Muscle layer of duodenum (tissue), 2 donors: ENCODE measurements around the gene ARHGDIB.

Experiments used
- H3K27ac ChIP-seq: one replicate; pipeline ENCODE4 v1.7.0; 2013; ENCODE audit warnings: mild to moderate bottlenecking, low read length
- H3K27me3 ChIP-seq: one replicate; pipeline ENCODE4 v1.7.0; 2013; ENCODE audit warnings: low read depth, mild to moderate bottlenecking, control low read depth, low read length
- H3K36me3 ChIP-seq, 2 donors: one replicate each; pipeline ENCODE4 v1.7.0; 2013; ENCODE audit warnings: low read length in 2 of 2, control low read depth in 1 of 2, mild to moderate bottlenecking in 1 of 2; ENCODE audit not compliant: insufficient read depth in 2 of 2, control insufficient read depth in 1 of 2
- H3K4me1 ChIP-seq, 2 donors: one replicate each; pipeline ENCODE4 v1.7.0; 2013; ENCODE audit warnings: low read length in 2 of 2, mild to moderate bottlenecking in 2 of 2, control low read depth in 1 of 2, moderate library complexity in 1 of 2; ENCODE audit not compliant: insufficient read depth in 2 of 2, control insufficient read depth in 1 of 2
- H3K4me3 ChIP-seq, 2 donors: one replicate each; pipeline ENCODE4 v1.7.0; 2013; ENCODE audit warnings: low read length in 2 of 2, low read depth in 1 of 2, mild to moderate bottlenecking in 1 of 2
- H3K9me3 ChIP-seq, 2 donors: one replicate each; pipeline ENCODE4 v1.7.0; 2013; ENCODE audit warnings: low read length in 2 of 2, control low read depth in 1 of 2, mild to moderate bottlenecking in 1 of 2; ENCODE audit not compliant: control insufficient read depth in 1 of 2
- donor health status: healthy.

ARHGDIB gene

GRCh38 chr12:14995583-14996425 lies 34.4 kb upstream of the ARHGDIB start:
- Histone ChIP-seq H3K36me3 (no peaks in the 10 kb centered on the region), H3K27ac (no peak overlapping the region), H3K4me3 (no peak overlapping the region), H3K4me1 (peaks cover 0 to 6% of the 10 kb centered on the region in 2 donors), H3K9me3 (no peaks in the 10 kb centered on the region), H3K27me3 (no peaks in the 10 kb centered on the region)

GRCh38 chr12:14994610-14995009 lies 33.2 kb upstream of the ARHGDIB start:
- H3K27ac ChIP-seq: no peak overlapping the region
- no peak overlapping the region for H3K4me3 ChIP-seq
- H3K9me3 ChIP-seq: no peaks in the 10 kb centered on the region
- no peaks in the 10 kb centered on the region for H3K27me3 ChIP-seq
- peaks cover 0 to 7% of the 10 kb centered on the region in 2 donors for H3K4me1 ChIP-seq
- no peaks in the 10 kb centered on the region for H3K36me3 ChIP-seq

- H3K4me3 ChIP-seq: no peak overlapping the region
- no peaks in the 10 kb centered on the region for H3K9me3 ChIP-seq
- H3K36me3 ChIP-seq: no peaks in the 10 kb centered on the region
- peaks cover 0 to 10% of the 10 kb centered on the region in 2 donors for H3K4me1 ChIP-seq
- H3K27me3 ChIP-seq: no peaks in the 10 kb centered on the region
- no peak overlapping the region for H3K27ac ChIP-seq
These were observed 32.3 kb upstream of the ARHGDIB start for GRCh38 chr12:14993537-14994266.

- Histone ChIP-seq H3K9me3 (no peaks in the 10 kb centered on the region), H3K27ac (no peak overlapping the region), H3K27me3 (no peaks in the 10 kb centered on the region), H3K4me1 (peaks cover 0 to 10% of the 10 kb centered on the region in 2 donors), H3K4me3 (no peak overlapping the region), H3K36me3 (no peaks in the 10 kb centered on the region)
These were observed 31.7 kb upstream of the ARHGDIB start for GRCh38 chr12:14993117-14993516.

- Histone ChIP-seq H3K9me3 (no peaks in the 10 kb centered on the region), H3K4me3 (no peak overlapping the region), H3K4me1 (peaks cover 0 to 10% of the 10 kb centered on the region in 2 donors), H3K27ac (no peak overlapping the region), H3K27me3 (no peaks in the 10 kb centered on the region), H3K36me3 (no peaks in the 10 kb centered on the region)
These were observed 31.3 kb upstream of the ARHGDIB start for GRCh38 chr12:14992673-14993072.

- peaks cover 0 to 10% of the 10 kb centered on the region in 2 donors for H3K4me1 ChIP-seq
These were observed 29.7 kb upstream of the ARHGDIB start for GRCh38 chr12:14991069-14991468.

GRCh38 chr12:14989790-14990189 lies 28.4 kb upstream of the ARHGDIB start:
- peaks cover 0 to 6% of the 10 kb centered on the region in 2 donors for H3K4me1 ChIP-seq
- H3K27me3 ChIP-seq: no peaks in the 10 kb centered on the region
- no peaks in the 10 kb centered on the region for H3K36me3 ChIP-seq
- no peaks in the 10 kb centered on the region for H3K9me3 ChIP-seq
- H3K4me3 ChIP-seq: no peak overlapping the region
- H3K27ac ChIP-seq: no peak overlapping the region

More at GRCh38 chr12:14991069-14991468, 29.7 kb upstream of the ARHGDIB start:
- Histone ChIP-seq H3K9me3 (no peaks in the 10 kb centered on the region), H3K27me3 (no peaks in the 10 kb centered on the region), H3K4me3 (no peak overlapping the region), H3K36me3 (no peaks in the 10 kb centered on the region), H3K27ac (no peak overlapping the region)

- H3K36me3 ChIP-seq: no peaks in the 10 kb centered on the region
- no peak overlapping the region for H3K27ac ChIP-seq
- no peaks in the 10 kb centered on the region for H3K9me3 ChIP-seq
- no peaks in the 10 kb centered on the region for H3K27me3 ChIP-seq
- H3K4me3 ChIP-seq: no peak overlapping the region
- peaks cover 0 to 6% of the 10 kb centered on the region in 2 donors for H3K4me1 ChIP-seq
These were observed 26.6 kb upstream of the ARHGDIB start for GRCh38 chr12:14988035-14988434.

- Histone ChIP-seq H3K27me3 (no peaks in the 10 kb centered on the region), H3K27ac (no peak overlapping the region), H3K4me3 (no peak overlapping the region), H3K4me1 (peaks cover 0 to 6% of the 10 kb centered on the region in 2 donors), H3K9me3 (no peaks in the 10 kb centered on the region), H3K36me3 (no peaks in the 10 kb centered on the region)
These were observed 25.0 kb upstream of the ARHGDIB start for GRCh38 chr12:14986449-14986848.

GRCh38 chr12:14984766-14985285 lies 23.4 kb upstream of the ARHGDIB start:
- Histone ChIP-seq H3K9me3 (no peaks in the 10 kb centered on the region), H3K27me3 (no peaks in the 10 kb centered on the region), H3K4me3 (no peak overlapping the region), H3K36me3 (no peaks in the 10 kb centered on the region), H3K4me1 (peaks cover 0 to 6% of the 10 kb centered on the region in 2 donors), H3K27ac (no peak overlapping the region)

GRCh38 chr12:14984036-14984435 lies 22.6 kb upstream of the ARHGDIB start:
- no peak overlapping the region for H3K27ac ChIP-seq
- no peaks in the 10 kb centered on the region for H3K36me3 ChIP-seq
- H3K4me1 ChIP-seq: no peaks in the 10 kb centered on the region
- no peak overlapping the region for H3K4me3 ChIP-seq
- no peaks in the 10 kb centered on the region for H3K9me3 ChIP-seq
- no peaks in the 10 kb centered on the region for H3K27me3 ChIP-seq
